Kidney (tissue), 14 donors: Measurements from ENCODE around the gene ENTPD6. TPM values are rescaled to one million over a fixed set of nuclear protein-coding genes. Genes with fewer than 3 reads are reported as not detected.

ENCODE experiments used
- DNase-seq, 5 donors: peaks; one replicate each; pipeline ENCODE4 v3.0.0-alpha.2; 2013 to 2020
- FAIRE-seq: peaks from 2 replicates; lab custom pipeline; 2012; peaks lifted over from hg19 to GRCh38; lab: Jason Lieb, UNC
- H3K27ac ChIP-seq, 2 donors: one replicate each; pipeline ENCODE4 v1.7.0; 2013; ENCODE audit warnings: low read depth in 2 of 2, low read length in 2 of 2, inconsistent platforms in 1 of 2
- H3K27me3 ChIP-seq: one replicate; pipeline ENCODE4 v1.7.1; 2013; ENCODE audit warnings: low read length, inconsistent platforms; ENCODE audit not compliant: control insufficient read depth, insufficient read depth
- H3K36me3 ChIP-seq, 3 donors: one replicate each; pipeline versions ENCODE4 v1.7.0 to v1.7.1; 2013; ENCODE audit warnings: low read length in 3 of 3, control low read depth in 1 of 3, inconsistent platforms in 1 of 3; ENCODE audit not compliant: insufficient read depth in 3 of 3, control insufficient read depth in 2 of 3
- H3K4me1 ChIP-seq, 3 donors: one replicate each; pipeline versions ENCODE4 v1.7.0 to v1.7.1; 2013; ENCODE audit warnings: low read length in 3 of 3, inconsistent platforms in 1 of 3, low read depth in 1 of 3; ENCODE audit not compliant: control insufficient read depth in 2 of 3, insufficient read depth in 2 of 3
- H3K4me3 ChIP-seq, 3 donors: one replicate each; pipeline versions ENCODE4 v1.7.0 to v1.8.1; 2013; ENCODE audit warnings: low read length in 3 of 3, control low read depth in 1 of 3, inconsistent platforms in 1 of 3
- H3K9ac ChIP-seq, 3 donors: one replicate each; pipeline versions ENCODE4 v1.7.0 to v1.7.1; 2013; ENCODE audit warnings: low read length in 3 of 3, control low read depth in 1 of 3, inconsistent platforms in 1 of 3
- H3K9me3 ChIP-seq, 3 donors: one replicate each; pipeline versions ENCODE4 v1.7.0 to v1.7.1; 2013; ENCODE audit warnings: low read length in 3 of 3, control low read depth in 1 of 3, inconsistent platforms in 1 of 3; ENCODE audit not compliant: control insufficient read depth in 2 of 3, insufficient read depth in 1 of 3
- CTCF ChIP-seq: IDR thresholded peaks from 3 replicates; pipeline ENCODE4 v1.5.1; 2012; ENCODE audit warnings: mild to moderate bottlenecking, moderate library complexity, borderline replicate concordance; ENCODE audit not compliant: insufficient read depth; ENCODE audit errors: extremely low read depth
- intact Hi-C: fragments of 100-400 bp; cut with DNase I; formaldehyde crosslinking; loops from one replicate; pipeline ENCODE4 v1.11.1; 2022
- polyA plus RNA-seq: library from polyadenylated mRNA; stranded (reverse); fragments of 350-450 nt; fragmentation: Illumina TruSeq; extraction: RNeasy Lipid Tissue Mini Kit (QIAGEN cat#74804); gene quantifications from one replicate; pipeline ENCODE4 v1.2.3, GENCODE V29; 2014; ENCODE audit warnings: low read depth, low replicate concordance; ENCODE audit not compliant: insufficient read depth
- total RNA-seq: library from RNA; stranded (reverse); fragmentation: NEBNext Ultra II Directional; extraction: Animal tissue kit (Norgen Biotek cat#: 25700); gene quantifications from one replicate; pipeline ENCODE4 v1.2.1, GENCODE V29; 2021
- donor health status: control.
- donor health status: control.
- donor health status: control.
- donor health status: control.
- donor health status: control.
- donor health status: DM: yes; HTN: yes; CAD: no.
- donor health status: Normal renal cell carcinoma (clear cell type).

Gene ENTPD6
- total and polyA plus RNA-seq, 2 donors from 2014 or later = 59.0 to 95.7 TPM

GRCh38 chr20:25187635-25188034, 7.9 kb upstream of the ENTPD6 start:
- TF ChIP-seq CTCF = no peak
- Histone ChIP-seq H3K9ac (no peak overlapping the region), H3K27me3 (no peaks in the 10 kb centered on the region), H3K4me1 (no peaks in the 10 kb centered on the region), H3K27ac (no peak overlapping the region), H3K4me3 (no peak overlapping the region), H3K36me3 (no peaks in the 10 kb centered on the region), H3K9me3 (no peaks in the 10 kb centered on the region)
- FAIRE-seq (no peak), DNase-seq (no peak)
- intact Hi-C loops = loop anchor here (5.0 kb wide), 1 partner anchor 115 kb away; no protein-coding TSS in a partner anchor

- Histone ChIP-seq H3K36me3 (no peaks in the 10 kb centered on the region), H3K27me3 (no peaks in the 10 kb centered on the region), H3K27ac (no peak overlapping the region), H3K4me3 (no peak overlapping the region), H3K9ac (no peak overlapping the region), H3K4me1 (no peaks in the 10 kb centered on the region), H3K9me3 (no peaks in the 10 kb centered on the region)
- DNase-seq (no peak), FAIRE-seq (no peak)
- intact Hi-C loops = loop anchor here (5.0 kb wide), 1 partner anchor 116 kb away; no protein-coding TSS in a partner anchor
- TF ChIP-seq CTCF = no peak
These were observed 7.3 kb upstream of the ENTPD6 start for GRCh38 chr20:25188218-25188617.

- no peak for TF ChIP-seq CTCF
- no peaks in the 10 kb centered on the region for H3K4me1 ChIP-seq
- H3K27me3 ChIP-seq = no peaks in the 10 kb centered on the region
- no peak overlapping the region for H3K4me3 ChIP-seq
- DNase-seq (no peak), FAIRE-seq (no peak)
- no peaks in the 10 kb centered on the region for H3K36me3 ChIP-seq
- no peaks in the 10 kb centered on the region for H3K9me3 ChIP-seq
- H3K9ac ChIP-seq = no peak overlapping the region
- intact Hi-C loops = no loop called here
- H3K27ac ChIP-seq = no peak overlapping the region
These were observed 4.5 kb upstream of the ENTPD6 start for GRCh38 chr20:25191051-25191450.

GRCh38 chr20:25191689-25192088, 3.8 kb upstream of the ENTPD6 start:
- no peak overlapping the region for H3K4me3 ChIP-seq
- no peaks in the 10 kb centered on the region for H3K9me3 ChIP-seq
- peaks cover 0 to 4% (median 0%) of the 10 kb centered on the region in 3 donors for H3K4me1 ChIP-seq
- H3K27me3 ChIP-seq = no peaks in the 10 kb centered on the region
- no peak for TF ChIP-seq CTCF
- DNase-seq (no peak), FAIRE-seq (no peak)
- intact Hi-C loops = no loop called here
- no peak overlapping the region for H3K9ac ChIP-seq
- no peaks in the 10 kb centered on the region for H3K36me3 ChIP-seq
- H3K27ac ChIP-seq = no peak overlapping the region
